K562 (cell line): ENCODE measurements around the gene TBX6. TPM values are rescaled to one million over a fixed set of nuclear protein-coding genes. Genes with fewer than 3 reads are reported as not detected.

Experiments used
- DMBX1 ChIP-seq: fragments of 250-450 bp; sonication (Bioruptor Pico); IDR thresholded peaks from 2 replicates; pipeline ENCODE4 v1.8.0; 2022; ENCODE audit warnings: inconsistent platforms, mild to moderate bottlenecking, moderate library complexity, borderline replicate concordance
- FIP1L1 ChIP-seq: fragments of 200-400 bp; formaldehyde crosslinking; IDR thresholded peaks from 2 replicates; pipeline ENCODE4 v1.6.1; 2018; ENCODE audit warnings: mild to moderate bottlenecking, low read depth, low read length; ENCODE audit not compliant: poor library complexity, severe bottlenecking
- FOXM1 ChIP-seq, 2 experiments: fragments of 450-650 bp in 1 of 2; sonication (generic) in 1 of 2; formaldehyde crosslinking in 1 of 2; IDR thresholded peaks; 2 replicates each; pipeline versions ENCODE4 v1.6.1 to v1.9.0; 2017 to 2022; ENCODE audit warnings: low read depth in 2 of 2, mild to moderate bottlenecking in 2 of 2, missing genetic modification reagents in 1 of 2, moderate library complexity in 1 of 2
- HNRNPL ChIP-seq: fragments of 200-400 bp; formaldehyde crosslinking; IDR thresholded peaks from 2 replicates; pipeline ENCODE4 v1.6.1; 2017; ENCODE audit warnings: low read depth, mild to moderate bottlenecking, low read length
- POLR2AphosphoS2 ChIP-seq: IDR thresholded peaks from 2 replicates; pipeline ENCODE4 v1.6.1; 2012; ENCODE audit warnings: low read length, improper control_type of control experiment
- RBFOX2 ChIP-seq: fragments of 200-400 bp; formaldehyde crosslinking; IDR thresholded peaks from 2 replicates; pipeline ENCODE4 v1.6.1; 2017; ENCODE audit warnings: low read depth, mild to moderate bottlenecking, low read length, moderate library complexity
- STAT5B ChIP-seq: fragments of 250-450 bp; sonication (Bioruptor Pico); IDR thresholded peaks from 2 replicates; pipeline ENCODE4 v1.8.0; 2021; ENCODE audit warnings: mild to moderate bottlenecking, inconsistent platforms
- TCF7L2 ChIP-seq: fragments of 150-350 bp; IDR thresholded peaks from 2 replicates; pipeline ENCODE4 v1.6.1; 2016; ENCODE audit warnings: low read depth, mild to moderate bottlenecking, low read length, moderate library complexity
- ZNF23 ChIP-seq: fragments of 250-450 bp; sonication (Bioruptor Pico); IDR thresholded peaks from 2 replicates; pipeline ENCODE4 v1.4.0; 2020; ENCODE audit warnings: mild to moderate bottlenecking
- ZNF408 ChIP-seq: fragments of 250-450 bp; sonication (Bioruptor Pico); IDR thresholded peaks from 2 replicates; pipeline ENCODE4 v1.4.0; 2020; ENCODE audit warnings: low read depth, mild to moderate bottlenecking, moderate library complexity
- ZNF445 ChIP-seq: fragments of 250-450 bp; sonication (Bioruptor Pico); IDR thresholded peaks from 2 replicates; pipeline ENCODE4 v1.4.0; 2020; ENCODE audit warnings: low read depth, mild to moderate bottlenecking, moderate library complexity
- ZNF77 ChIP-seq: fragments of 250-450 bp; sonication (Bioruptor Pico); IDR thresholded peaks from 2 replicates; pipeline ENCODE4 v1.5.0; 2020
- ZNF785 ChIP-seq: fragments of 250-450 bp; sonication (Bioruptor Pico); IDR thresholded peaks from 2 replicates; pipeline ENCODE4 v1.4.0; 2020; ENCODE audit warnings: mild to moderate bottlenecking
- polyA plus RNA-seq, 8 experiments: library from polyadenylated mRNA; depleted of rRNA in 4 of 8; stranded (reverse) in 5 of 8; unstranded in 3 of 8; fragments of >200 nt; fragmentation: Nextera tagmentation in 2 of 8; fragmentation: Illumina TruSeq in 1 of 8; extraction: Ambion mirVana in 2 of 8; extraction: Trizol in 1 of 8; gene quantifications; 2 replicates each; pipeline versions ENCODE4 v1.2.1 to v1.2.3, GENCODE V29; 2011 to 2014; ENCODE audit warnings: inconsistent platforms in 1 of 8, missing spikeins in 1 of 8
- total RNA-seq, 7 experiments: library from RNA; depleted of rRNA in 6 of 7; stranded (reverse); fragments of >200 nt in 6 of 7; fragmentation: Illumina TruSeq in 2 of 7; extraction: Trizol in 2 of 7; gene quantifications; 2 replicates each; pipeline versions ENCODE4 v1.2.1 to v1.2.3, GENCODE V29; 2011 to 2021; ENCODE audit warnings: low replicate concordance in 1 of 7
- TF ChIP-seq, protein P1 (sequence below): fragments of 150-350 bp; IDR thresholded peaks from 2 replicates; pipeline ENCODE4 v1.6.1; 2014; ENCODE audit warnings: low read depth, mild to moderate bottlenecking, low read length, borderline replicate concordance
- TF ChIP-seq, protein P2 (sequence below), 2 experiments: fragments of 150-350 bp in 1 of 2; IDR thresholded peaks; 2 replicates each; pipeline ENCODE4 v1.6.1; 2012 to 2016; ENCODE audit warnings: low read depth in 2 of 2, low read length in 2 of 2, mild to moderate bottlenecking in 1 of 2, moderate library complexity in 1 of 2
- TF ChIP-seq, protein P3 (sequence below): fragments of 450-650 bp; IDR thresholded peaks from 2 replicates; pipeline ENCODE4 v1.6.1; 2014; ENCODE audit warnings: low read depth, mild to moderate bottlenecking, moderate library complexity, borderline replicate concordance
- TF ChIP-seq, protein P4 (sequence below): fragments of 250-450 bp; sonication (Bioruptor Pico); IDR thresholded peaks from 2 replicates; pipeline ENCODE4 v1.4.0; 2020; ENCODE audit warnings: mild to moderate bottlenecking

Gene TBX6
- total and polyA plus RNA-seq, 9 of the 15 experiments (the other 6 are each of a cell fraction or from before 2014, with no cell fraction given) = 0.07 to 0.58 (median 0.11) TPM; not detected in 2

DNA sequence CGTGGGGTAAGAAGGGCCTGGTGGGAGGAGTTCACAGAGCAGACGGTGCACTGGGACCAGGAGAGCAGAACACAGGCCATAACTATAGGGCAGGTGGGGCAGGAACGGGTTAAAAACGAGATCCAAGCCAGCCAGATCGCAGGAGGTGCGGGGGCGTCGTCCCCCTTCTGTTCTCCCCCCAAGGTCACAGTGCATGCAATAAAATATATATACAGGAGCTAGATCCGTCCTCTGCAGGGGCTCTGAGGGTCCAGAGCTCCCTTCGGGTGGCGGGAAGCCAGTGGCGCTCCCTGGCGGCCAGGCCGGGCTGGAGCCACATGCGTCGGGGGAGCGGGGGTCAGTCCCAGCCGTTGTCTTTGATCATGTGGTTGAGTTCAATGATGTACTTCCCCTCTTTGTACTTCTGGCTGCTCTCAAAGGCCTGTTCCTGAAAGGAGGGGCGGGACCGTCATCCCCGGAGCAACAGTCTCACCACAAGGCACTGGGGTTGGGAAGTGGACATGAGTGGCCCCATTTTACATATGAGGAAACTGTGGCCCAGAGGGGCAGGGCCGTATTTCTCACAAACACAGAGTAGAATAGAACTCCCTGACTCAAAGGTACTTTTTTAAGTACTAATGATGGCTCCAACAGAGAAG lies 768 bp upstream of the TBX6 start (continued):
- TF ChIP-seq, protein P1, sequence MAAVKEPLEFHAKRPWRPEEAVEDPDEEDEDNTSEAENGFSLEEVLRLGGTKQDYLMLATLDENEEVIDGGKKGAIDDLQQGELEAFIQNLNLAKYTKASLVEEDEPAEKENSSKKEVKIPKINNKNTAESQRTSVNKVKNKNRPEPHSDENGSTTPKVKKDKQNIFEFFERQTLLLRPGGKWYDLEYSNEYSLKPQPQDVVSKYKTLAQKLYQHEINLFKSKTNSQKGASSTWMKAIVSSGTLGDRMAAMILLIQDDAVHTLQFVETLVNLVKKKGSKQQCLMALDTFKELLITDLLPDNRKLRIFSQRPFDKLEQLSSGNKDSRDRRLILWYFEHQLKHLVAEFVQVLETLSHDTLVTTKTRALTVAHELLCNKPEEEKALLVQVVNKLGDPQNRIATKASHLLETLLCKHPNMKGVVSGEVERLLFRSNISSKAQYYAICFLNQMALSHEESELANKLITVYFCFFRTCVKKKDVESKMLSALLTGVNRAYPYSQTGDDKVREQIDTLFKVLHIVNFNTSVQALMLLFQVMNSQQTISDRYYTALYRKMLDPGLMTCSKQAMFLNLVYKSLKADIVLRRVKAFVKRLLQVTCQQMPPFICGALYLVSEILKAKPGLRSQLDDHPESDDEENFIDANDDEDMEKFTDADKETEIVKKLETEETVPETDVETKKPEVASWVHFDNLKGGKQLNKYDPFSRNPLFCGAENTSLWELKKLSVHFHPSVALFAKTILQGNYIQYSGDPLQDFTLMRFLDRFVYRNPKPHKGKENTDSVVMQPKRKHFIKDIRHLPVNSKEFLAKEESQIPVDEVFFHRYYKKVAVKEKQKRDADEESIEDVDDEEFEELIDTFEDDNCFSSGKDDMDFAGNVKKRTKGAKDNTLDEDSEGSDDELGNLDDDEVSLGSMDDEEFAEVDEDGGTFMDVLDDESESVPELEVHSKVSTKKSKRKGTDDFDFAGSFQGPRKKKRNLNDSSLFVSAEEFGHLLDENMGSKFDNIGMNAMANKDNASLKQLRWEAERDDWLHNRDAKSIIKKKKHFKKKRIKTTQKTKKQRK = no peak
- TF ChIP-seq ZNF408 (no peak), FOXM1 (IDR thresholded peaks at IDR 0.05; ENCODE audit: low read depth) (peak; percentile 50; the same call in 1 of the 2 replicates), FOXM1 (CRISPR knock-in tag; IDR thresholded peaks at IDR 0.05; ENCODE audit: low read depth) (no peak), ZNF77 (CRISPR knock-in tag) (no peak), ZNF785 (peak; percentile 65; the same call in 1 of the 2 replicates), HNRNPL (no peak), RBFOX2 (peak; percentile 69), TCF7L2 (no peak), ZNF445 (CRISPR knock-in tag) (peak; percentile 85; the same call in 1 of the 2 replicates), ZNF23 (peak; percentile 90), POLR2AphosphoS2 (no peak), FIP1L1 (no peak), DMBX1 (CRISPR knock-in tag) (peak; percentile 98), STAT5B (CRISPR knock-in tag) (peak; percentile 68)
- TF ChIP-seq, protein P2, sequence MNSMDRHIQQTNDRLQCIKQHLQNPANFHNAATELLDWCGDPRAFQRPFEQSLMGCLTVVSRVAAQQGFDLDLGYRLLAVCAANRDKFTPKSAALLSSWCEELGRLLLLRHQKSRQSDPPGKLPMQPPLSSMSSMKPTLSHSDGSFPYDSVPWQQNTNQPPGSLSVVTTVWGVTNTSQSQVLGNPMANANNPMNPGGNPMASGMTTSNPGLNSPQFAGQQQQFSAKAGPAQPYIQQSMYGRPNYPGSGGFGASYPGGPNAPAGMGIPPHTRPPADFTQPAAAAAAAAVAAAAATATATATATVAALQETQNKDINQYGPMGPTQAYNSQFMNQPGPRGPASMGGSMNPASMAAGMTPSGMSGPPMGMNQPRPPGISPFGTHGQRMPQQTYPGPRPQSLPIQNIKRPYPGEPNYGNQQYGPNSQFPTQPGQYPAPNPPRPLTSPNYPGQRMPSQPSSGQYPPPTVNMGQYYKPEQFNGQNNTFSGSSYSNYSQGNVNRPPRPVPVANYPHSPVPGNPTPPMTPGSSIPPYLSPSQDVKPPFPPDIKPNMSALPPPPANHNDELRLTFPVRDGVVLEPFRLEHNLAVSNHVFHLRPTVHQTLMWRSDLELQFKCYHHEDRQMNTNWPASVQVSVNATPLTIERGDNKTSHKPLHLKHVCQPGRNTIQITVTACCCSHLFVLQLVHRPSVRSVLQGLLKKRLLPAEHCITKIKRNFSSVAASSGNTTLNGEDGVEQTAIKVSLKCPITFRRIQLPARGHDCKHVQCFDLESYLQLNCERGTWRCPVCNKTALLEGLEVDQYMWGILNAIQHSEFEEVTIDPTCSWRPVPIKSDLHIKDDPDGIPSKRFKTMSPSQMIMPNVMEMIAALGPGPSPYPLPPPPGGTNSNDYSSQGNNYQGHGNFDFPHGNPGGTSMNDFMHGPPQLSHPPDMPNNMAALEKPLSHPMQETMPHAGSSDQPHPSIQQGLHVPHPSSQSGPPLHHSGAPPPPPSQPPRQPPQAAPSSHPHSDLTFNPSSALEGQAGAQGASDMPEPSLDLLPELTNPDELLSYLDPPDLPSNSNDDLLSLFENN (IDR thresholded peaks at IDR 0.05; ENCODE audit: low read depth in 2 of 2, low read length in 2 of 2) = no peak
- TF ChIP-seq, protein P3, sequence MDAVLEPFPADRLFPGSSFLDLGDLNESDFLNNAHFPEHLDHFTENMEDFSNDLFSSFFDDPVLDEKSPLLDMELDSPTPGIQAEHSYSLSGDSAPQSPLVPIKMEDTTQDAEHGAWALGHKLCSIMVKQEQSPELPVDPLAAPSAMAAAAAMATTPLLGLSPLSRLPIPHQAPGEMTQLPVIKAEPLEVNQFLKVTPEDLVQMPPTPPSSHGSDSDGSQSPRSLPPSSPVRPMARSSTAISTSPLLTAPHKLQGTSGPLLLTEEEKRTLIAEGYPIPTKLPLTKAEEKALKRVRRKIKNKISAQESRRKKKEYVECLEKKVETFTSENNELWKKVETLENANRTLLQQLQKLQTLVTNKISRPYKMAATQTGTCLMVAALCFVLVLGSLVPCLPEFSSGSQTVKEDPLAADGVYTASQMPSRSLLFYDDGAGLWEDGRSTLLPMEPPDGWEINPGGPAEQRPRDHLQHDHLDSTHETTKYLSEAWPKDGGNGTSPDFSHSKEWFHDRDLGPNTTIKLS = peak; percentile 23; the same call in 1 of the 2 replicates
- TF ChIP-seq, protein P4, sequence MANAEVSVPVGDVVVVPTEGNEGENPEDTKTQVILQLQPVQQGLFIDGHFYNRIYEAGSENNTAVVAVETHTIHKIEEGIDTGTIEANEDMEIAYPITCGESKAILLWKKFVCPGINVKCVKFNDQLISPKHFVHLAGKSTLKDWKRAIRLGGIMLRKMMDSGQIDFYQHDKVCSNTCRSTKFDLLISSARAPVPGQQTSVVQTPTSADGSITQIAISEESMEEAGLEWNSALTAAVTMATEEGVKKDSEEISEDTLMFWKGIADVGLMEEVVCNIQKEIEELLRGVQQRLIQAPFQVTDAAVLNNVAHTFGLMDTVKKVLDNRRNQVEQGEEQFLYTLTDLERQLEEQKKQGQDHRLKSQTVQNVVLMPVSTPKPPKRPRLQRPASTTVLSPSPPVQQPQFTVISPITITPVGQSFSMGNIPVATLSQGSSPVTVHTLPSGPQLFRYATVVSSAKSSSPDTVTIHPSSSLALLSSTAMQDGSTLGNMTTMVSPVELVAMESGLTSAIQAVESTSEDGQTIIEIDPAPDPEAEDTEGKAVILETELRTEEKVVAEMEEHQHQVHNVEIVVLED (CRISPR knock-in tag) = peak; percentile 71
